ENCODE measurements around the gene HNRNPU. TPM values are rescaled to one million over a fixed set of nuclear protein-coding genes. Genes with fewer than 3 reads are reported as not detected.

The HNRNPU gene
- total RNA-seq, 2 donors from 2014 or later, result 304 to 406 TPM

- no peak for ATAC-seq
- Mint-ChIP-seq H3K9me3 (no peaks in the 10 kb centered on the region), H3K36me3 (peaks cover 31 to 70% of the 10 kb centered on the region in 2 donors), H3K27ac (peak overlapping the region in 1 of 2 donors; percentile 97)
- no peak for DNase-seq (ENCODE audit: low spot score in 2 of 2)
Measured at GRCh38 chr1:244850099-244850852, 14.1 kb downstream of the HNRNPU start.

DNA sequence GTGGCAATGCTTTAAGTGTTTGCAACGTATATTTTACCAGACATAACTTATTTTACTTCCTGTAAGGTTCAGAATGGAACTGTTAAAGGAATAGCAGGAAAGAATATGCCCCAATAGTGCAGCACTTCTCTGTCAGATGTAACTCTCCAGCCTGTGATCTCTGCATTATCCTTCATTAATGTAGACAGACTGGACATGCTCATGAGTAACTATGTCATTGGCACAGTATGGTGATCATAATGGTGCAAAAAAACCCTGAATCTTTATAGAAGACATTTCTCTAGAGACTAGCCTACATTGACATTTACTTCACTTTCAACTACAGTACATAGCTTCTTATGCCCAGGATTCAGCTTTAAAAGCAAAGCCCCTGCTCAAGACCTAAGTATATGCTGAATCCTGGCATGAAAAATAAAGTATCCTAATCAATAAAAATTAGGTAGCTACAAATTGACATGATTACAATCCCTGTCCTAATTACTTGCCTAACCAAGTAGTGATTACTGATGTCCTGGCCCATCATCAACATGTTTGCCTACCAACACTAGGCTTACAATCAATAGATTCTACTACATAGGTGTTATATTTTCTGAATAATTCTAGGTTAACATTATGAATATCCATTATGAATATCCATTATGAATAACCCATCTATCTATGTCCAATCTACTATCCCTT, 15.0 kb downstream of the HNRNPU start:
- Mint-ChIP-seq H3K9me3 (no peaks in the 10 kb centered on the region), H3K27ac (peak overlapping the region in 1 of 2 donors; percentile 77), H3K36me3 (peaks cover 31 to 68% of the 10 kb centered on the region in 2 donors)
- ATAC-seq (no peak), DNase-seq (ENCODE audit: low spot score in 2 of 2) (no peak)

GRCh38 chr1:244846653-244847052, 17.7 kb downstream of the HNRNPU start:
- no peak overlapping the region for H3K27ac Mint-ChIP-seq
- H3K36me3 Mint-ChIP-seq, result peaks cover 26 to 55% of the 10 kb centered on the region in 2 donors
- no peaks in the 10 kb centered on the region for H3K9me3 Mint-ChIP-seq
- DNase-seq (ENCODE audit: low spot score in 2 of 2) (no peak), ATAC-seq (peak in 1 of 2 donors; percentile 5)

DNA sequence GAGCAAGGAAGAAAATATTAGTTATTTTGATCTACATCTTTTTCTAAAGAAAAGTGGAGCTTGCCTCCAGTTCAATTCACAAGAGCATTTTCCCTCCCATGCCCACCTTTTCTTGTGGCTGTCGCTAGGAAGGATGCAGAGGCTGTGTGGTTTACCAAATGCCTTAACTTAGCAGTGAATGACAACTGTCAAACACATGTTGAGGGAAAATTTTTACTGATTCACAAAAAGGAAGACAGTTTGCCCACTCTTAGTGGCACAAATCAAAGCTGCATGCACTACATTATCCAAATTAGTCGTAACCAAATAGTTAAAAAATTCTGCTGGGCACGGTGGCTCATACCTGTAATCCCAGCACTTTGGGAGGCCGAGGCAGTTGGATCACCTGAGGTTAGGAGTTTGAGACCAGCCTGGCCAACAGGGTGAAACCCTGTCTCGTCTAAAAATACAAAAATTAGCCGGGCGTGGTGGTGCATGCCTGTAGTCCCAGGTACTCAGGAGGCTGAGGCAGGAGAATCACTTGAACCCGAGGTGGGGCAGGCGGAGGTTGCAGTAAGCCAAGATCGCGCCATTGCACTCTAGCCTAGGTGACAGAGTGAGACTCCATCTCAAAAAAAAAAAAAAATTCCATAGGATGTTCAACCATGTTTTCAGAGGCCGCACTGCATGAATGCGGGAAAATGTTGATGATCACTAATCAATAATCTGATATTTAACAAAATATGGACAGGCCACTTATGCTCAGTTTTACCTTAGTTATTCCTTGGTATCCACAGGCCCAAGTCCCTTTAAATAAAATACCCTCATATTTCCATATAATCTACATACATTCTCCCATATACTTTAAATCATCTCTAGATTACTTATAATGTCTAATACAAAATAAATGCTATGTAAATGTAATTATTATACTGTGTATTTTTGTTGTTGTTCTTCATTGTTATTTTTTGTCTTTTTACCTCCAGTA, 19.9 kb downstream of the HNRNPU start:
- peak overlapping the region in 1 of 2 donors; percentile 29 for H3K27ac Mint-ChIP-seq
- ATAC-seq (peak in 1 of 2 donors; percentile 28), DNase-seq (ENCODE audit: low spot score in 2 of 2) (no peak)
- H3K36me3 Mint-ChIP-seq, result peaks cover 26 to 42% of the 10 kb centered on the region in 2 donors
- no peaks in the 10 kb centered on the region for H3K9me3 Mint-ChIP-seq

- H3K36me3 Mint-ChIP-seq, result peaks cover 20 to 41% of the 10 kb centered on the region in 2 donors
- ATAC-seq (no peak), DNase-seq (ENCODE audit: low spot score in 2 of 2) (no peak)
- H3K9me3 Mint-ChIP-seq, result peaks cover 1 to 2% of the 10 kb centered on the region in 2 donors
- peak overlapping the region in 1 of 2 donors; percentile 62 for H3K27ac Mint-ChIP-seq
Measured at GRCh38 chr1:244843148-244843978, 21.0 kb downstream of the HNRNPU start.

GRCh38 chr1:244841273-244841927, 22.9 kb downstream of the HNRNPU start:
- peaks cover 16 to 48% of the 10 kb centered on the region in 2 donors for H3K36me3 Mint-ChIP-seq
- ATAC-seq (no peak), DNase-seq (ENCODE audit: low spot score in 2 of 2) (no peak)
- peak overlapping the region in 1 of 2 donors; percentile 93 for H3K27ac Mint-ChIP-seq
- H3K9me3 Mint-ChIP-seq, result peaks cover 3 to 4% of the 10 kb centered on the region in 2 donors

- ATAC-seq (no peak), DNase-seq (ENCODE audit: low spot score in 2 of 2) (no peak)
- Mint-ChIP-seq H3K9me3 (peaks cover 3 to 4% of the 10 kb centered on the region in 2 donors), H3K27ac (peak overlapping the region; percentile 19 to 93), H3K36me3 (peaks cover 18 to 43% of the 10 kb centered on the region in 2 donors)
Measured at GRCh38 chr1:244840219-244840794, 24.0 kb downstream of the HNRNPU start.

- H3K36me3 Mint-ChIP-seq, result peaks cover 18 to 37% of the 10 kb centered on the region in 2 donors
- H3K9me3 Mint-ChIP-seq, result peaks cover 3 to 4% of the 10 kb centered on the region in 2 donors
- no peak for DNase-seq (ENCODE audit: low spot score in 2 of 2)
- ATAC-seq, result no peak
- H3K27ac Mint-ChIP-seq, result peak overlapping the region; percentile 65 to 93
Measured at GRCh38 chr1:244839656-244840055, 24.7 kb downstream of the HNRNPU start.

DNA sequence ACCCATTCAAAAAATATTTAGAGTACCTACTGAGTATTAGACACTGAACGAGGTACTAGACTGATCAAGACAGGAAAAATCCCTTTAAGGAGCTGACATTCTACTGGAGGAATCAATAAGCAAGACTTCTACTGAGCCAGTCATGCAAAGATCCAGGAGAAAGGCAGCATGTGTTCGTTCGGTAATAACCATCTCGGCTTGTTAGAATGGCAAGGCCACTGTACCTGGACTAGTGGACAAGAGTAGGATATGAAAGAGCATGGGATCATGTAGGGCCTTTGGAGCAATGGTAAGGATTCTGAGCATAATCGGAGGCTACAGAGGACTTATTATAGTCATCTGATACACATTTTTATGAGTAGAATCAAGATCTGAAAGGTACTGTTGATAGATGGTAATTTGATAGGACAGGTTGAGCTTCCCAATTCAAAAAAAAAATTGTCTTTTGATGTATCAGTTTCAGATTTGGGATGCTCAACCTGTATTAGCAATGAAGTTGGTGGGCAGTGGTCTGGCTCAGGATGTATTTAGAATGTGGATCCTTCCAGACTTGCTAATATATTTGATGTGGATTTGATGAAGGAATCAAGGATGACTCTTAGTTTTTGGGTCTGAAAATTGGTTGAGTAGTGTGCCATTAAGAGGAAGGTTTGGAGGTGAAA, 26.6 kb downstream of the HNRNPU start:
- DNase-seq (ENCODE audit: low spot score in 2 of 2), result no peak
- H3K27ac Mint-ChIP-seq, result peak overlapping the region; percentile 88 to 93
- ATAC-seq, result no peak
- H3K36me3 Mint-ChIP-seq, result peaks cover 18 to 30% of the 10 kb centered on the region in 2 donors
- peaks cover 3 to 4% of the 10 kb centered on the region in 2 donors for H3K9me3 Mint-ChIP-seq

DNA sequence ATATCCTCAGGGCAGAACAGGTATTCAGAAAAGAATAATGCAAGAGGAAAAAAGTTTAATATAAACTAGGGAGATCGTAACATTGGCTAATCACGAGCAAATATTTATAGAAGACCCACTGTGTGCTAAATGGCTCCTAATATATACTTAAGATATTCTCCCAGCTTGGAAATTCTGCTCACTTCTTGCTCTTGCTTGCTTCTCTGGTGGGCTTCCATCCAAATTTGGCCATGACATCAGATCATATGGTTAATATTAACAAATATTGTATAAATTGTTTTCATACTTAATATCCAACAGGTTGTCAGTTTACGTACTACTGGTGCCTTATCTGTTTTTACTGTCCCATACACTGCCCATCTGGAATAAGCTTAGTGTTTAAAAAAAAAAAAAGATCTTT, 27.8 kb downstream of the HNRNPU start:
- Mint-ChIP-seq H3K9me3 (peaks cover 3 to 4% of the 10 kb centered on the region in 2 donors), H3K27ac (peak overlapping the region; percentile 73 to 93), H3K36me3 (peaks cover 18 to 30% of the 10 kb centered on the region in 2 donors)
- ATAC-seq (no peak), DNase-seq (ENCODE audit: low spot score in 2 of 2) (no peak)

DNA sequence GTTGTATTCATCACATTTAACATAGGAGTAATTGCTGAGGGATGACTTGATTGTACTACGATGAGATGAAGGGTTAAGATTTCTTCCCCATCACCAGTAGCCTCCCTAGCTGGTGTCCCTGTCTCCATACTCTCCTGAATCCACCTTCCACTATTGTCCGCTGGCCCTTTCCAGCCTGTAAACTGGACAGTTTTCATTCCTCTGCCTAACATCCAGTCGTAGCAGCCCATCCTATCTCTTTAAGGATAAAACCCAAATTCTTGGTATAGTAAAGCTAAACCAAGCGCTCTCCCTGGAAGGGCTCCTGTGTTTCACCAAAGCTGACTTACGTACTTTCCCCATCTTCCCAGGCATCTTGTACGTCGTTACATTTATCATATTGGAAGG, 28.2 kb downstream of the HNRNPU start:
- ATAC-seq, result no peak
- Mint-ChIP-seq H3K27ac (peak overlapping the region; percentile 73 to 93), H3K9me3 (peaks cover 3 to 4% of the 10 kb centered on the region in 2 donors), H3K36me3 (peaks cover 18 to 30% of the 10 kb centered on the region in 2 donors)
- no peak for DNase-seq (ENCODE audit: low spot score in 2 of 2)

DNA sequence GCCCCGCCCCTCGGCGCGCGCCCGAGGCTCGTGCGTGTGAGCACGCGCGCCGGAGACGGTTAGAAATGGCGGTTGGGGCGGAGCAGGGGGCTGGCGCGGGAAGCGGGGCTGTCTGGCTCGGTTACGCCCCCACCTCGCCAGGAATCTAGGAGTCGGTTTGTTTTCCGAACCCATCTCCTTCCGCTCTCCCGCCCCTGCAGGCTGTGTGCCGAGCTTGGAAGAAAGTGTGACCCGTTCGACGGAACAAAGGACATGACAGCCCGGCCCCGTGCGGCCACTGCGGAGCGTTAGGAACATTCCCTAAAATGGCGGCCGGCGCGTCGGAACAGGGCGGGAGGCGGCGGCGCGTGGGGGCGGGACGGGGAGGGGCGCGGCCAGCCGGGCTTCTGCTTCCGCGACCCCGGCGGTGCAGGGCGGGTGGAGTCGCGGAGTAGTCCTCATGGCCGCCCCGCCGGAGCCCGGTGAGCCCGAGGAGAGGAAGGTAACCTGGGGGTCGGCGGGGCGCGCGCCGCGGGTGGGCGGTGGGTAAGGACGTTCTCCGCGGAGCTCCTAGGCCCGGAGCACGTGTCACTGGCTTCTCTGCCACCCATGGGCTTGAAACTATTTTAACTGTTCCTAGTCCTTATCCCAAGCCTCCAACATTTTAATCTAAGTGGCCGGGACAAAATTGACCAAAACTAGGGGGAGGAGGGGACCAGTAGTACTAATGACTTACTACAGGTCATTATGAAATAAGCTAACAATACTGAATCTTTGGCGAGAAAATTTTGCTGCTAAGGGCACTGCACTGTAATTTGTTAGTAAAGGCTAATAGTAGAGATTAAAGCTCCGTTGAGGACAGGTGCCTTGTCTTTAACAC, 28.8 kb downstream of the HNRNPU start, which contains the start of gene COX20:
Gene COX20, plus strand, starts transcription at position 383 of the 859 bp plus-strand sequence. Its CDS starts 57 bp downstream, at position 440.
- ATAC-seq (peak; percentile 66 to 72), DNase-seq (ENCODE audit: low spot score in 2 of 2) (peak in 1 of 2 donors; percentile 87)
- H3K27ac Mint-ChIP-seq, result peak within 1 kb of the TSS; percentile 93 to 95
- peaks cover 18 to 30% of the 10 kb centered on the region in 2 donors for H3K36me3 Mint-ChIP-seq
- H3K9me3 Mint-ChIP-seq, result peaks cover 3 to 4% of the 10 kb centered on the region in 2 donors

- DNase-seq (ENCODE audit: low spot score in 2 of 2) (peak; percentile 85 to 95), ATAC-seq (peak; percentile 77 to 83)
- peaks cover 3 to 4% of the 10 kb centered on the region in 2 donors for H3K9me3 Mint-ChIP-seq
Measured at GRCh38 chr1:244834543-244835275, 29.6 kb downstream of the HNRNPU start.

More at GRCh38 chr1:244834543-244835275, 29.6 kb downstream of the HNRNPU start:
- Mint-ChIP-seq H3K27ac (peak overlapping the region; percentile 92 to 93), H3K36me3 (peaks cover 18 to 30% of the 10 kb centered on the region in 2 donors)

Measured in activated naive CD4-positive, alpha-beta T cell treated with anti-CD3 and anti-CD28 coated beads, Interleukin-2, amount 50 U/mL, for 72 hours (primary cell).